A673 (cell line): Measurements from ENCODE around the gene APC. TPM values are rescaled to one million over a fixed set of nuclear protein-coding genes. Genes with fewer than 3 reads are reported as not detected.

ENCODE experiments used
- BruUV-seq: library from RNA; stranded (reverse); fragments of 400-500 nt; replicated peaks from 2 replicates; lab custom pipeline; 2021; lab: Mats Ljungman, UMichigan
- CTCF ChIA-PET: fragments of 300-600 bp; sonication (Branson Sonifier 250); formaldehyde crosslinking; loops from one replicate; lab custom pipeline; 2022; ENCODE audit warnings: antibody characterized with exemption; lab: Charles Lee
- POLR2A ChIA-PET: fragments of 300-600 bp; sonication (Branson Sonifier 250); formaldehyde crosslinking; loops from one replicate; lab custom pipeline; 2022; ENCODE audit warnings: antibody characterized with exemption; ENCODE audit not compliant: low non-redundant PET; lab: Charles Lee
- DNase-seq: peaks from one replicate; pipeline ENCODE4 v3.0.0-alpha.2; 2015; ENCODE audit warnings: low spot score
- H3K27ac ChIP-seq: fragments of 200-600 bp; sonication (generic); 2 replicates; pipeline ENCODE4 v1.5.1; 2016; ENCODE audit warnings: mixed run types, low read depth, mild to moderate bottlenecking, mixed read lengths, antibody characterized with exemption, low read length; ENCODE audit not compliant: poor library complexity, severe bottlenecking
- H3K27me3 ChIP-seq: fragments of 200-600 bp; sonication (generic); replicated peaks from 2 replicates; pipeline ENCODE4 v1.6.1; 2017; ENCODE audit warnings: mixed run types, low read depth, mild to moderate bottlenecking, mixed read lengths, antibody characterized with exemption, low read length; ENCODE audit not compliant: insufficient read depth, poor library complexity
- H3K36me3 ChIP-seq: fragments of 200-600 bp; sonication (generic); 2 replicates; pipeline ENCODE4 v1.6.1; 2016; ENCODE audit warnings: mixed run types, mild to moderate bottlenecking, mixed read lengths, antibody characterized with exemption, low read length; ENCODE audit not compliant: insufficient read depth, poor library complexity, severe bottlenecking
- H3K4me1 ChIP-seq: fragments of 200-600 bp; sonication (generic); 2 replicates; pipeline ENCODE4 v1.6.1; 2017; ENCODE audit warnings: mixed run types, mild to moderate bottlenecking, mixed read lengths, antibody characterized with exemption, low read length; ENCODE audit not compliant: insufficient read depth, poor library complexity, severe bottlenecking
- H3K4me3 ChIP-seq: fragments of 200-600 bp; sonication (generic); 2 replicates; pipeline ENCODE4 v1.5.1; 2016; ENCODE audit warnings: low read depth, mixed run types, mild to moderate bottlenecking, mixed read lengths, low read length; ENCODE audit not compliant: poor library complexity, severe bottlenecking
- H3K9me3 ChIP-seq: fragments of 200-600 bp; sonication (generic); 2 replicates; pipeline ENCODE4 v1.6.1; 2016; ENCODE audit warnings: mixed run types, low read depth, mild to moderate bottlenecking, mixed read lengths, antibody characterized with exemption, low read length; ENCODE audit not compliant: poor library complexity, severe bottlenecking
- CTCF ChIP-seq: fragments of 300-800, 200-600 bp; sonication (generic); conservative IDR thresholded peaks from 2 replicates; pipeline ENCODE4 v1.5.1; 2017; ENCODE audit warnings: low read depth, mild to moderate bottlenecking, antibody characterized with exemption, low read length, moderate library complexity, mixed read lengths
- EZH2 ChIP-seq: fragments of 200-600 bp; sonication (generic); IDR thresholded peaks from 2 replicates; pipeline ENCODE4 v1.6.1; 2017; ENCODE audit warnings: borderline replicate concordance, low read depth, mild to moderate bottlenecking, mixed read lengths, antibody characterized with exemption, low read length; ENCODE audit not compliant: poor library complexity, severe bottlenecking
- intact Hi-C: fragments of 100-400 bp; cut with micrococcal nuclease; formaldehyde crosslinking; loops from one replicate; pipeline ENCODE4 v1.10.0; 2022; ENCODE audit not compliant: unreplicated experiment
- total RNA-seq: library from RNA; stranded (reverse); gene quantifications from 2 replicates; pipeline ENCODE4 v1.2.3, GENCODE V29; 2021

The APC gene
- total RNA-seq, 1 experiment from 2014 or later, result 39.3 TPM

DNA sequence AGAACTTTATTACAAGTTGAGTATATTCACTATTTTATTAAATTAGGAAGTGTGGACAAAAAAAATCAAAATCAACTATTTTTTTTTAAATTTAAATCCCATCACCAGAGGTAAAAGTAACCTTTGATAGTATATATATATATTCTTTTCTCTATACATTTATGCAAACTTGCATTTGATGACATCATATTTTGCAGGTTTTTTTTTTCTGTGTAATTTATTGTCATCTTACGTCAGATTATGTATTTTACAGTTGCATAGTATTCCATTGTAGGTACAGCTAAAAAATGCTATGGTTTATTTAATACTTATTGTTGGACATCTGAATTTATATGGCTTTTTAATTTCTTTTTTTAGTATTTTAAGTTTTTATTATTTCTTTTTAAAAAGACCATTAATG, 25.5 kb downstream of the APC start:
- no peaks in the 10 kb centered on the region for H3K27me3 ChIP-seq
- ChIA-PET CTCF (no interaction called here), POLR2A (no interaction called here)
- no peak for DNase-seq
- H3K4me3 ChIP-seq, result no peak overlapping the region
- H3K36me3 ChIP-seq, result peaks cover 4% of the 10 kb centered on the region
- BruUV-seq, result no TSS peak
- H3K27ac ChIP-seq, result no peak overlapping the region
- TF ChIP-seq CTCF (no peak), EZH2 (no peak)
- no peaks in the 10 kb centered on the region for H3K4me1 ChIP-seq
- no peaks in the 10 kb centered on the region for H3K9me3 ChIP-seq
- intact Hi-C loops, result no loop called here

DNA sequence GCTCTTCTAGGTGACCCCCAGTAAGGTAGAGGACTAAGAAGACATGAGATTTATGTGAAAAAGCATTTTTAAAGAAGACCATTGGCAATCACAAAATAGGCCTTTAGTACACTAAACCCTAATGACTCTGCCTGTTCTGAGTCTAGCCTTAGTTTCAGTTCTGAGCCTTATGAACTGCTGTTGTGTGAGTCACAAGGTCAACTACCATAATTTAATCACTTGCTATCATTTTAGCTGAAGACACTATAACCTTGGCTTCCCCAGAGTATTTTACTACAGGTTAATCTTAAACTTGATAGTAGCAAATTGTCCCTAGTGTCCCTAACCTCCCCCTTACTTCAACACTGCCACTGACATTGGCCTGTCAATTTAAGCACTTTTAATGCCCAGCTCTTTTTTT, 34.4 kb downstream of the APC start:
- TF ChIP-seq EZH2, result no peak
- TF ChIP-seq CTCF, result no peak
- H3K4me1 ChIP-seq, result no peaks in the 10 kb centered on the region
- no peaks in the 10 kb centered on the region for H3K27me3 ChIP-seq
- no peak for DNase-seq
- CTCF ChIA-PET, result no interaction called here
- no peaks in the 10 kb centered on the region for H3K9me3 ChIP-seq
- H3K27ac ChIP-seq, result no peak overlapping the region
- H3K4me3 ChIP-seq, result no peak overlapping the region
- intact Hi-C loops, result no loop called here
- POLR2A ChIA-PET, result no interaction called here
- no TSS peak for BruUV-seq
- H3K36me3 ChIP-seq, result peaks cover 4% of the 10 kb centered on the region

DNA sequence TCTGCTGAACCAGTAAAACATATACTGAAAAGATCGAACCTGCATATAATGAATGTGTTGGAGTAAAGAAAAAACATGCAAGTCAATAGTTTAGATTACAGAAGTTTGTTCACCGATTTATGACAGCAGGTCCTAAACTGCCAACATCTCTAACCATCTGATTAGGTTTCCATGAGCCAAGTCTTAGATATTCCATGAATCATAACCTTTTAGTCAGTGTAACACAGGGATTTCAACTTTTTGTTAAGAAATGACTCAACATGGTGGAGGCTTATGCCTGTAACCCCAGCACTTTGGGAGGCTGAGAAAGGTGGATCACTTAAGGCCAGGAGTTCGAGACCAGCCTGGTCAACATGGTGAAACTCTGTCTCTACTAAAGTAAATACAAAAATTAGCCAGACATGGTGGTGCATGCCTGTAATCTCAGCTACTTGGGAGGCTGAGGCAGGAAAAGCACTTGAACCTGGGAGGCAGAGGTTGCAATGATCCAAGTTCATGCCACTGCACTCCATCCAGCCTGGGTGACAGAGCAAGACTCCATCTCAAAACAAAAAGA, 38.7 kb downstream of the APC start:
- intact Hi-C loops, result no loop called here
- CTCF ChIA-PET, result no interaction called here

More for the DNA sequence above, 38.7 kb downstream of the APC start:
- TF ChIP-seq CTCF, result no peak
- TF ChIP-seq EZH2, result no peak
- Histone ChIP-seq H3K27me3 (no peaks in the 10 kb centered on the region), H3K36me3 (no peaks in the 10 kb centered on the region), H3K27ac (no peak overlapping the region), H3K4me3 (no peak overlapping the region), H3K9me3 (no peaks in the 10 kb centered on the region), H3K4me1 (no peaks in the 10 kb centered on the region)
- POLR2A ChIA-PET, result no interaction called here
- DNase-seq, result no peak
- no TSS peak for BruUV-seq
